Neural cell (in vitro differentiated cells): ENCODE data around the gene DACT2. TPM values are rescaled to one million over a fixed set of nuclear protein-coding genes. Genes with fewer than 3 reads are reported as not detected.

ENCODE experiments used
- H2AFZ ChIP-seq: fragments of 200-600, 300-800 bp; sonication (generic), shearing (Covaris generic); 2 replicates; pipeline ENCODE4 v1.6.0; 2014; ENCODE audit warnings: low read depth, mild to moderate bottlenecking, antibody characterized with exemption, low read length, moderate library complexity
- H3F3A ChIP-seq: fragments of 200-600 bp; shearing (Covaris generic); 2 replicates; pipeline ENCODE4 v1.6.1; 2016; ENCODE audit warnings: mild to moderate bottlenecking, moderate library complexity, mixed read lengths, antibody characterized with exemption, low read length; ENCODE audit not compliant: insufficient read depth, poor library complexity, severe bottlenecking
- H3K27ac ChIP-seq: fragments of 200-600, 300-800 bp; sonication (generic), shearing (Covaris generic); 2 replicates; pipeline ENCODE4 v1.5.1; 2014; ENCODE audit warnings: mild to moderate bottlenecking, low read length, moderate library complexity
- H3K27me3 ChIP-seq: fragments of 300-800, 200-600 bp; sonication (generic), shearing (Covaris generic); 2 replicates; pipeline ENCODE4 v1.6.0; 2014; ENCODE audit warnings: mild to moderate bottlenecking, low read depth, low read length, moderate library complexity; ENCODE audit not compliant: insufficient read depth
- H3K36me3 ChIP-seq: fragments of 300-800, 200-600 bp; sonication (generic), shearing (Covaris generic); 2 replicates; pipeline ENCODE4 v1.5.1; 2014; ENCODE audit warnings: mild to moderate bottlenecking, antibody characterized with exemption, low read length, moderate library complexity; ENCODE audit not compliant: insufficient read depth
- H3K4me2 ChIP-seq: fragments of 300-800, 200-600 bp; sonication (generic), shearing (Covaris generic); 2 replicates; pipeline ENCODE4 v1.6.0; 2014; ENCODE audit warnings: mild to moderate bottlenecking, low read length
- H3K4me3 ChIP-seq: fragments of 300-800, 200-600 bp; sonication (generic), shearing (Covaris generic); 2 replicates; pipeline ENCODE4 v1.5.1; 2014; ENCODE audit warnings: mild to moderate bottlenecking, low read length, moderate library complexity
- H3K79me2 ChIP-seq: fragments of 200-600 bp; shearing (Covaris generic); replicated peaks from 2 replicates; pipeline ENCODE4 v1.6.0; 2014; ENCODE audit warnings: mild to moderate bottlenecking, low read length, moderate library complexity; ENCODE audit not compliant: insufficient read depth
- H3K9ac ChIP-seq: fragments of 300-800, 200-600 bp; sonication (generic), shearing (Covaris generic); 2 replicates; pipeline ENCODE4 v1.6.1; 2016; ENCODE audit warnings: mild to moderate bottlenecking, low read length, mixed read lengths
- H3K9me2 ChIP-seq: fragments of 200-600 bp; shearing (Covaris generic); 2 replicates; pipeline ENCODE4 v1.6.1; 2016; ENCODE audit warnings: mild to moderate bottlenecking, low read length, mixed read lengths; ENCODE audit not compliant: insufficient read depth
- H3K9me3 ChIP-seq: fragments of 200-600, 300-800 bp; sonication (generic), shearing (Covaris generic); 2 replicates; pipeline ENCODE4 v1.6.1; 2016; ENCODE audit warnings: mild to moderate bottlenecking, mixed run types, low read length, moderate library complexity, mixed read lengths
- H4K20me1 ChIP-seq: fragments of 200-600 bp; shearing (Covaris generic); 2 replicates; pipeline ENCODE4 v1.6.1; 2016; ENCODE audit warnings: mild to moderate bottlenecking, mixed run types; ENCODE audit not compliant: insufficient read depth
- EZH2 ChIP-seq: fragments of 200-600, 300-800 bp; shearing (Covaris generic), sonication (generic); IDR thresholded peaks from 2 replicates; pipeline ENCODE4 v1.6.1; 2014; ENCODE audit warnings: antibody characterized with exemption, low read length, borderline replicate concordance, mild to moderate bottlenecking; ENCODE audit not compliant: insufficient read depth, poor library complexity, severe bottlenecking
- MXI1 ChIP-seq: fragments of 450-650 bp; conservative IDR thresholded peaks from 2 replicates; pipeline ENCODE4 v1.6.1; 2014; ENCODE audit warnings: antibody characterized with exemption, mild to moderate bottlenecking; ENCODE audit not compliant: poor library complexity, severe bottlenecking
- RAD21 ChIP-seq: fragments of 450-650 bp; conservative IDR thresholded peaks from 2 replicates; pipeline ENCODE4 v1.6.1; 2014; ENCODE audit warnings: antibody characterized with exemption, mild to moderate bottlenecking, moderate library complexity
- SMC3 ChIP-seq: fragments of 450-650 bp; conservative IDR thresholded peaks from 2 replicates; pipeline ENCODE4 v1.6.1; 2014; ENCODE audit warnings: antibody characterized with exemption, mild to moderate bottlenecking, moderate library complexity; ENCODE audit not compliant: poor library complexity
- polyA plus RNA-seq: library from polyadenylated mRNA; depleted of rRNA; stranded (reverse); fragments of >200 nt; gene quantifications from 2 replicates; pipeline ENCODE4 v1.2.3, GENCODE V29; 2014
- TF ChIP-seq, protein P1 (sequence below): fragments of 450-650 bp; IDR thresholded peaks from 2 replicates; pipeline ENCODE4 v1.5.1; 2014; ENCODE audit warnings: antibody characterized with exemption, mild to moderate bottlenecking, moderate library complexity; ENCODE audit not compliant: poor library complexity, severe bottlenecking
- TF ChIP-seq, protein P2 (sequence below): IDR thresholded peaks from 2 replicates; pipeline ENCODE4 v1.6.1; 2012; ENCODE audit warnings: borderline replicate concordance

DACT2 gene
- polyA plus RNA-seq, 1 donor from 2014 or later: 0.48 TPM

DNA sequence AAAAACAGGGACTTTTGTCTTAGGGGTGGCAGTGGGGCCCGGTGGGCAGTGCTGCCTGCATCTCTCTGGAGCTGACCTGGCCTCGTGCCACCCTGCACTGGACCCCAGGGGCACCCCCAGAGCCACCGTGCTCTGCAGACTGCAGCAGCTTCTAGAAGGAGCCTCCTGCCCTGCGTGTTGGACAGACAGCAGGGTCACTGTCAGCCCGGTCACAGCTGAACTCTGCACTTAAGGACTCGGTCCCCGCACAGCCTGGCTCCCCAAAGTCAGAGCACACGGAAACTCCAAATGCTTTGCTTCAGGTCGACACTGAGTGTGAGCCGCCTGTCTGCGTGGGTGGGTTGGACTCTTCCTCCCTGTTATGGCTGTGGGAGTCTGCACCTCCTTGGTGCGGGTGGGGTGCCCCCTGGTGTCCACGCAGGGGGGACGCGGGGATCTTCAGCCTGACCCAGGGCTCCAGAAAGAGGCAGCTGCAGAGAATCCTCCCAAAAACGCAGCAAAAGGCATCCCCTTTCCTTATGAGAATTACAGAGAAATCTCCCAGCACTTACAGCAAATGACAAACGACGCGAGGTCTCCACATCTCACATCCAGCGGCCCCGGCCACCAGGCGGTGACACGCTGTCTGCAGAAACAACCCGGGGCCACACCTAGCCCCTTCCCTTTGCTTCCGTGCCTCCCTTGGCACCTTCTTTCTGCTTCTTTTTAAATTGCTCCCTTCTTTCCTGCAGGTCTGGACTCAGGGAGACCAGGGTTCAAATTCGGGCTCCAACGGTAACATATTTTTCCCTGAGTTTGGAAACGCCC lies 36.3 kb upstream of the DACT2 start:
- Histone ChIP-seq H3K27me3 (no peaks in the 10 kb centered on the region), H3K9me3 (peaks cover 6% of the 10 kb centered on the region), H3K4me2 (no peak overlapping the region), H3K36me3 (no peaks in the 10 kb centered on the region), H3F3A (no peaks in the 10 kb centered on the region), H3K9ac (no peak overlapping the region), H3K27ac (no peak overlapping the region), H3K9me2 (no peaks in the 10 kb centered on the region), H4K20me1 (no peaks in the 10 kb centered on the region), H2AFZ (no peak overlapping the region), H3K4me3 (no peak overlapping the region), H3K79me2 (no peaks in the 10 kb centered on the region)
- TF ChIP-seq, protein P1, sequence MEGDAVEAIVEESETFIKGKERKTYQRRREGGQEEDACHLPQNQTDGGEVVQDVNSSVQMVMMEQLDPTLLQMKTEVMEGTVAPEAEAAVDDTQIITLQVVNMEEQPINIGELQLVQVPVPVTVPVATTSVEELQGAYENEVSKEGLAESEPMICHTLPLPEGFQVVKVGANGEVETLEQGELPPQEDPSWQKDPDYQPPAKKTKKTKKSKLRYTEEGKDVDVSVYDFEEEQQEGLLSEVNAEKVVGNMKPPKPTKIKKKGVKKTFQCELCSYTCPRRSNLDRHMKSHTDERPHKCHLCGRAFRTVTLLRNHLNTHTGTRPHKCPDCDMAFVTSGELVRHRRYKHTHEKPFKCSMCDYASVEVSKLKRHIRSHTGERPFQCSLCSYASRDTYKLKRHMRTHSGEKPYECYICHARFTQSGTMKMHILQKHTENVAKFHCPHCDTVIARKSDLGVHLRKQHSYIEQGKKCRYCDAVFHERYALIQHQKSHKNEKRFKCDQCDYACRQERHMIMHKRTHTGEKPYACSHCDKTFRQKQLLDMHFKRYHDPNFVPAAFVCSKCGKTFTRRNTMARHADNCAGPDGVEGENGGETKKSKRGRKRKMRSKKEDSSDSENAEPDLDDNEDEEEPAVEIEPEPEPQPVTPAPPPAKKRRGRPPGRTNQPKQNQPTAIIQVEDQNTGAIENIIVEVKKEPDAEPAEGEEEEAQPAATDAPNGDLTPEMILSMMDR: peak; percentile 60
- TF ChIP-seq SMC3 (peak; percentile 69), RAD21 (peak; percentile 67)
- TF ChIP-seq, protein P2, sequence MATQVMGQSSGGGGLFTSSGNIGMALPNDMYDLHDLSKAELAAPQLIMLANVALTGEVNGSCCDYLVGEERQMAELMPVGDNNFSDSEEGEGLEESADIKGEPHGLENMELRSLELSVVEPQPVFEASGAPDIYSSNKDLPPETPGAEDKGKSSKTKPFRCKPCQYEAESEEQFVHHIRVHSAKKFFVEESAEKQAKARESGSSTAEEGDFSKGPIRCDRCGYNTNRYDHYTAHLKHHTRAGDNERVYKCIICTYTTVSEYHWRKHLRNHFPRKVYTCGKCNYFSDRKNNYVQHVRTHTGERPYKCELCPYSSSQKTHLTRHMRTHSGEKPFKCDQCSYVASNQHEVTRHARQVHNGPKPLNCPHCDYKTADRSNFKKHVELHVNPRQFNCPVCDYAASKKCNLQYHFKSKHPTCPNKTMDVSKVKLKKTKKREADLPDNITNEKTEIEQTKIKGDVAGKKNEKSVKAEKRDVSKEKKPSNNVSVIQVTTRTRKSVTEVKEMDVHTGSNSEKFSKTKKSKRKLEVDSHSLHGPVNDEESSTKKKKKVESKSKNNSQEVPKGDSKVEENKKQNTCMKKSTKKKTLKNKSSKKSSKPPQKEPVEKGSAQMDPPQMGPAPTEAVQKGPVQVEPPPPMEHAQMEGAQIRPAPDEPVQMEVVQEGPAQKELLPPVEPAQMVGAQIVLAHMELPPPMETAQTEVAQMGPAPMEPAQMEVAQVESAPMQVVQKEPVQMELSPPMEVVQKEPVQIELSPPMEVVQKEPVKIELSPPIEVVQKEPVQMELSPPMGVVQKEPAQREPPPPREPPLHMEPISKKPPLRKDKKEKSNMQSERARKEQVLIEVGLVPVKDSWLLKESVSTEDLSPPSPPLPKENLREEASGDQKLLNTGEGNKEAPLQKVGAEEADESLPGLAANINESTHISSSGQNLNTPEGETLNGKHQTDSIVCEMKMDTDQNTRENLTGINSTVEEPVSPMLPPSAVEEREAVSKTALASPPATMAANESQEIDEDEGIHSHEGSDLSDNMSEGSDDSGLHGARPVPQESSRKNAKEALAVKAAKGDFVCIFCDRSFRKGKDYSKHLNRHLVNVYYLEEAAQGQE: no peak

DNA sequence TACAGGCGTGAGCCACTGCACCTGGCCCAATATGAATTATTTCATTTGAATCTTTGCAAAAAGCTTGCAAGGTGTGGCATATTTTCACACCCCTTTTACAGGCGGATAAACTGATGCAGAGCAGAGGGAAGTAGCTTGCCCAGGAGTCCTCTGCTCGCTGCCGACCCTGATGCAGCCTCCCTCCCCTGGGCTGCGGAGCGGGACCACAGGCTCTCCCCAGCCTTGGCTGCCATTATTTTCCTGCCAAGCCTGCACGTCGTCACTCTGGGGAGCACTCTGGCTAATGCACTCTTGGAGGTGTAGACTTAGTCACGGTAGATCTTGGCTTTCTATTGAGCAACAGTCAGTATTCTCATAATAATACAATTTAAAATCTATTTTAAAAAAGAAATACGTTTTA lies 34.8 kb upstream of the DACT2 start:
- Histone ChIP-seq H3K9ac (no peak overlapping the region), H3F3A (no peaks in the 10 kb centered on the region), H3K27ac (no peak overlapping the region), H3K36me3 (no peaks in the 10 kb centered on the region), H2AFZ (no peak overlapping the region), H3K9me2 (no peaks in the 10 kb centered on the region), H3K27me3 (no peaks in the 10 kb centered on the region), H3K9me3 (peaks cover under 1% of the 10 kb centered on the region), H3K4me3 (no peak overlapping the region), H3K4me2 (no peak overlapping the region), H3K79me2 (no peaks in the 10 kb centered on the region), H4K20me1 (no peaks in the 10 kb centered on the region)
- TF ChIP-seq MXI1 (no peak), EZH2 (no peak)
- TF ChIP-seq, protein P1: no peak
